Omental fat pad (tissue), 4 donors: ENCODE measurements around the gene THAP3. TPM values are rescaled to one million over a fixed set of nuclear protein-coding genes. Genes with fewer than 3 reads are reported as not detected.
"Not testable (repeated sequence)": the region's sequence is repeated elsewhere in the genome, so short reads cannot be mapped to it uniquely, and the experiment has no call there.

Experiments
- ATAC-seq: fragments of 150-250 bp; one replicate; pipeline ENCODE4 v1.9.1; 2016; ENCODE audit warnings: mild to moderate bottlenecking, moderate library complexity; ENCODE audit not compliant: low FRiP score
- DNase-seq: peaks from one replicate; pipeline ENCODE4 v3.0.0-alpha.2; 2019; ENCODE audit warnings: low spot score
- CTCF ChIP-seq, 3 donors: fragments of 450-650 bp; IDR thresholded peaks; one replicate each; pipeline ENCODE4 v1.5.1; 2016 to 2017; ENCODE audit warnings: antibody characterized with exemption in 3 of 3, mild to moderate bottlenecking in 3 of 3, moderate library complexity in 2 of 3
- total RNA-seq, 4 donors: library from RNA; depleted of rRNA; stranded (reverse); fragments of >200 nt; gene quantifications; one replicate each; pipeline ENCODE4 v1.1.0, GENCODE V29; 2016

The THAP3 gene
- total RNA-seq, 4 donors from 2014 or later: 11.6 to 35.0 (median 23.2) TPM

- DNase-seq: no peak
- no peak for ATAC-seq
- no peak for TF ChIP-seq CTCF (IDR thresholded peaks at IDR 0.05)
Observed at GRCh38 chr1:6652986-6653385, 28.3 kb downstream of the THAP3 start.

GRCh38 chr1:6653436-6654290, 29.0 kb downstream of the THAP3 start:
- no peak for ATAC-seq
- TF ChIP-seq CTCF (IDR thresholded peaks at IDR 0.05): no peak

GRCh38 chr1:6657138-6657537, 32.5 kb downstream of the THAP3 start:
- TF ChIP-seq CTCF (IDR thresholded peaks at IDR 0.05): no peak
- no peak for DNase-seq
- no peak for ATAC-seq

More at GRCh38 chr1:6653436-6654290, 29.0 kb downstream of the THAP3 start:
- no peak for DNase-seq

- no peak for DNase-seq
- TF ChIP-seq CTCF (IDR thresholded peaks at IDR 0.05): no peak
- no peak for ATAC-seq
Observed at GRCh38 chr1:6658359-6659060, 33.8 kb downstream of the THAP3 start.

GRCh38 chr1:6660415-6661049, 35.9 kb downstream of the THAP3 start:
- TF ChIP-seq CTCF (IDR thresholded peaks at IDR 0.05): no peak
- no peak for ATAC-seq
- no peak for DNase-seq

GRCh38 chr1:6662468-6662867, 37.8 kb downstream of the THAP3 start:
- not testable (repeated sequence) for ATAC-seq

GRCh38 chr1:6666696-6667095, 42.0 kb downstream of the THAP3 start:
- DNase-seq (no peak), ATAC-seq (no peak)
- no peak for TF ChIP-seq CTCF (IDR thresholded peaks at IDR 0.05)

More at GRCh38 chr1:6662468-6662867, 37.8 kb downstream of the THAP3 start:
- not testable (repeated sequence) for DNase-seq
